Glutamatergic neuron (in vitro differentiated cells): ENCODE measurements around the gene RLF. TPM values are rescaled to one million over a fixed set of nuclear protein-coding genes. Genes with fewer than 3 reads are reported as not detected.

Experiments used
- DNase-seq: peaks from one replicate; pipeline ENCODE4 v3.0.0; 2022
- H3K27ac Mint-ChIP-seq: one replicate; pipeline ENCODE4 v1.8.0; 2020; ENCODE audit warnings: mild to moderate bottlenecking, mixed read lengths, inconsistent platforms; ENCODE audit not compliant: unreplicated experiment
- H3K27me3 Mint-ChIP-seq: one replicate; pipeline ENCODE4 v1.8.0; 2020; ENCODE audit warnings: mild to moderate bottlenecking, moderate library complexity, mixed read lengths, inconsistent platforms; ENCODE audit not compliant: unreplicated experiment
- H3K36me3 Mint-ChIP-seq: one replicate; pipeline ENCODE4 v1.8.0; 2020; ENCODE audit warnings: mild to moderate bottlenecking, mixed read lengths, inconsistent platforms; ENCODE audit not compliant: unreplicated experiment
- H3K4me1 Mint-ChIP-seq: one replicate; pipeline ENCODE4 v1.8.0; 2020; ENCODE audit warnings: mild to moderate bottlenecking, low read depth, mixed read lengths, inconsistent platforms; ENCODE audit not compliant: unreplicated experiment
- H3K4me3 Mint-ChIP-seq: one replicate; pipeline ENCODE4 v1.8.0; 2020; ENCODE audit warnings: mild to moderate bottlenecking, mixed read lengths, inconsistent platforms; ENCODE audit not compliant: unreplicated experiment
- H3K9me3 Mint-ChIP-seq: one replicate; pipeline ENCODE4 v1.8.0; 2020; ENCODE audit warnings: mild to moderate bottlenecking, moderate library complexity, mixed read lengths, inconsistent platforms; ENCODE audit not compliant: unreplicated experiment
- total RNA-seq: library from RNA; stranded (reverse); fragmentation: NEBNext Ultra II Directional; extraction: Animal tissue kit (Norgen Biotek cat#: 25700); gene quantifications from one replicate; pipeline ENCODE4 v1.2.1, GENCODE V29; 2021; ENCODE audit not compliant: unreplicated experiment
- TF ChIP-seq, protein P1 (sequence below): fragments of 200-600 bp; sonication (generic); IDR thresholded peaks from one replicate; pipeline ENCODE4 v1.5.0; 2021; ENCODE audit not compliant: partially characterized antibody, unreplicated experiment

Gene RLF
- total RNA-seq, 1 donor from 2014 or later: 15.0 TPM

DNA sequence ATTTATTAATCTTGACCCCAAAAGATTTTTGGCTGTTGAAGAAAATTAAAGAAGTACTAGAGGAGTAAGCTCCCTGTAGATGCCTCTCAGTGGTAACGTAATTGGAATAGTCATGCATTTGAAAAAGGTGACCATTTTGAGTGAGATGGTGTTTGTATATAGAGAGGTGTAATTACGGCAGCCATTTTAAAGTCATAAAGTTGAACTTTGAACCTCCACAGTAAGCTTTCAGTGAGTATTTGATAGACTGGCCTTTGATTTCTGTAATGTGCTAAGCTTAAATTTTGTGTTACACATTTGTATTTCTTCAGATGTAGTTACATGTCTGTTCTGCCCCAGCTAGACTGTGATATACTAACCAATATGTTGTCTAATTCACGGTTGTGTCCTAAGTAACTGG lies 65.0 kb downstream of the RLF start:
- Mint-ChIP-seq H3K4me3 (no peak overlapping the region), H3K27ac (no peak overlapping the region), H3K27me3 (no peaks in the 10 kb centered on the region), H3K9me3 (no peaks in the 10 kb centered on the region), H3K4me1 (no peaks in the 10 kb centered on the region), H3K36me3 (no peaks in the 10 kb centered on the region)
- TF ChIP-seq, protein P1, sequence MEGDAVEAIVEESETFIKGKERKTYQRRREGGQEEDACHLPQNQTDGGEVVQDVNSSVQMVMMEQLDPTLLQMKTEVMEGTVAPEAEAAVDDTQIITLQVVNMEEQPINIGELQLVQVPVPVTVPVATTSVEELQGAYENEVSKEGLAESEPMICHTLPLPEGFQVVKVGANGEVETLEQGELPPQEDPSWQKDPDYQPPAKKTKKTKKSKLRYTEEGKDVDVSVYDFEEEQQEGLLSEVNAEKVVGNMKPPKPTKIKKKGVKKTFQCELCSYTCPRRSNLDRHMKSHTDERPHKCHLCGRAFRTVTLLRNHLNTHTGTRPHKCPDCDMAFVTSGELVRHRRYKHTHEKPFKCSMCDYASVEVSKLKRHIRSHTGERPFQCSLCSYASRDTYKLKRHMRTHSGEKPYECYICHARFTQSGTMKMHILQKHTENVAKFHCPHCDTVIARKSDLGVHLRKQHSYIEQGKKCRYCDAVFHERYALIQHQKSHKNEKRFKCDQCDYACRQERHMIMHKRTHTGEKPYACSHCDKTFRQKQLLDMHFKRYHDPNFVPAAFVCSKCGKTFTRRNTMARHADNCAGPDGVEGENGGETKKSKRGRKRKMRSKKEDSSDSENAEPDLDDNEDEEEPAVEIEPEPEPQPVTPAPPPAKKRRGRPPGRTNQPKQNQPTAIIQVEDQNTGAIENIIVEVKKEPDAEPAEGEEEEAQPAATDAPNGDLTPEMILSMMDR: no peak
- DNase-seq: no peak

DNA sequence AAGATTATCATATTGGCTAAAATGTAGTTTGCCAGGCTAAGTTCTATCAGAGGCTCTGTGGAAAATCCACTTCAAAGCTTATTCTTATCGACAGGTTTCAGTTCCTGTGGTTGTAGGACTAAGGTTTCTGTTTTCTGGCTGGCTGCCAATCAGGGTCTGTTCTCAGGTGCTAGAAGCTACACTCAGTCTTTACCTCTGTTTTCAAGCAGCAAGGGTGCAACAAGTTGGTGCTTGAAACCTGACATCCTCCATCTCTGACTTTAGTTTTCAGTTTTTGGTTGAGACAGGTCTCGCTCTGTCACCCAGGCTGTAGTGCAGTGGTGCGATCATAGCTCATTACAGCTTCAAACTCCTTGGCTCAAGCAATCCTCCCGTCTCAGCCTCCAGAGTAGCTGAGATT lies 71.3 kb downstream of the RLF start:
- TF ChIP-seq, protein P1: no peak
- H3K4me3 Mint-ChIP-seq: no peak overlapping the region
- H3K4me1 Mint-ChIP-seq: no peaks in the 10 kb centered on the region
- H3K36me3 Mint-ChIP-seq: no peaks in the 10 kb centered on the region
- H3K9me3 Mint-ChIP-seq: no peaks in the 10 kb centered on the region
- no peak overlapping the region for H3K27ac Mint-ChIP-seq
- DNase-seq: no peak
- no peaks in the 10 kb centered on the region for H3K27me3 Mint-ChIP-seq

DNA sequence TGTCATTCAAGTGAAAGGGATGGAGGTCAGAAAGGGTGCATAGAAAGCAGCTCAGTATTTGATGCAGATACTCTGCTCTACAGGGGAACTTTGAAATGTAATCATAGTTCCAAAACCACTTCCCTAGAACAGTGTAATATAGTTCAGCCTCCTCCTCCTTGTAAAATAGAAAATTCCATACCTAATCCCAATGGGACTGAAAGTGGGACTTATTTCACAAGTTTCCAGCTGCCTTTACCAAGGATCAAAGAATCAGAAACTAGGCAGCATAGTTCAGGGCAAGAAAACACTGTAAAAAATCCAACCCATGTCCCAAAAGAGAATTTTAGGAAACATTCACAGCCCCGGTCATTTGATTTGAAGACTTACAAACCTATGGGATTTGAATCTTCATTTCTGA lies 78.4 kb downstream of the RLF start:
- no peak overlapping the region for H3K27ac Mint-ChIP-seq
- H3K4me1 Mint-ChIP-seq: no peaks in the 10 kb centered on the region
- peaks cover 2% of the 10 kb centered on the region for H3K27me3 Mint-ChIP-seq
- DNase-seq: no peak
- H3K36me3 Mint-ChIP-seq: no peaks in the 10 kb centered on the region
- TF ChIP-seq, protein P1: no peak
- H3K9me3 Mint-ChIP-seq: no peaks in the 10 kb centered on the region
- no peak overlapping the region for H3K4me3 Mint-ChIP-seq

DNA sequence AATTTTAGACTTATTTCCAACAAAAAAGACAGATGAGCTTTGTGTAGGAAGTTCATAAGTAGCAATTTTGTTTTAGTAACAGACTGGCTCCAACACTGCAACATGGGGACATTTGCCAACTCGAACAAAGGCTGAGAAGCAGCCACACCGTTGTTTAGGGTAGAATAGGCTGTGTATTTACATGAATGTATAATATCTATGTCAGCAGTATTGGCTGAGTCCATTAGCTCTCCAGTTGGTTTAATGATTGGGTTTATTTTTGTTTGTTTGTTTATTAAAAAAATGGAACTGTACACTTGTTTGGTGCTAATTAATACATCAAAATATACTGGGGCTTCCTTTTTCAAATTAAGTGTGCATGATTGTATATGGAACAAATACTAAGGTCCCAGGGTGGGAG lies 79.2 kb downstream of the RLF start:
- TF ChIP-seq, protein P1: no peak
- Mint-ChIP-seq H3K36me3 (no peaks in the 10 kb centered on the region), H3K9me3 (no peaks in the 10 kb centered on the region), H3K27me3 (peaks cover 2% of the 10 kb centered on the region), H3K4me1 (no peaks in the 10 kb centered on the region), H3K4me3 (no peak overlapping the region), H3K27ac (no peak overlapping the region)
- no peak for DNase-seq

DNA sequence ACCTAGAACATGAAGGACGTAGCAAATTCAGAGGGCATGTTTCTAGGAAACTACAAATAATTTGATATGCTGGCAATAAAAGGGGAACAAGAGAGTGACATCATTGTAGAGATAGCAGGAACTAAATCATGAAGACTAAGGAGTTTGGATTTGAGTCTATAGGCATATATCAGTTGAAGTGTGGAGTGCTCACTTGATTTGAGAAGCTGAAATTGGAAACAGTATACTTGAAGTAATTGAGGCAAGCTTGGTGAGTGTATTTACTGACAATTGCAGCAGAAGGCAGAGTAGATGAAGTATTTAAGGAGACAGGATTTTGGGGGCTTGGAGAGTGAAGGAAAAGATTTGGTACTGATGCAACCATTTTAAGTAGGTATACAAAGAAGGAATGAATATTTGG lies 80.2 kb downstream of the RLF start:
- no peak overlapping the region for H3K27ac Mint-ChIP-seq
- no peaks in the 10 kb centered on the region for H3K4me1 Mint-ChIP-seq
- no peaks in the 10 kb centered on the region for H3K36me3 Mint-ChIP-seq
- DNase-seq: no peak
- H3K9me3 Mint-ChIP-seq: no peaks in the 10 kb centered on the region
- H3K4me3 Mint-ChIP-seq: no peak overlapping the region
- peaks cover 2% of the 10 kb centered on the region for H3K27me3 Mint-ChIP-seq
- TF ChIP-seq, protein P1: no peak
